Measurements from ENCODE around the gene STAB1.

Gene STAB1

DNA sequence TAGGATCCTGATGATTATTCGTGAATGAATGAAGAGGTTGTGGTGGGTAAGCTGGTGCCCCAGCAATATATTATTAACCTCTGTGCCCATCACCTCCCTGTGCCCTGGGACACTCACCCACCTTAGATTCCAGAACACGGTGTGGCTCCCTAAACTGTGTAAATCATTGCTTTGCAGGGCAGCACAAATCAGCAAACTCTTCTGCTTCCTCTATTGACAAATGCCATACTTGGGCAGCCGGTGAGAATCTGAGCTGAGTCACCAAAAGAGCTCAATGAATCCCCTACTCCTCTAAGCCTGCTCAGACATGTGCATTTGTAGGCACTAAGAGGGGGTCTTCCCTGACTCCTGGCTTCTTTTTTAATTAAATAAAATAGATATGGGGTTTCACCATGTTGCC lies 57.0 kb downstream of the STAB1 start:
- no peak for TF ChIP-seq CTCF (IDR thresholded peaks at IDR 0.05; ENCODE audit: low read depth, low read length, missing control alignments)
- no peak for DNase-seq (ENCODE audit: extremely low read depth, low read depth)
- no peak overlapping the region for H3K4me3 ChIP-seq (replicated peaks; ENCODE audit: low read depth, low read length)

DNA sequence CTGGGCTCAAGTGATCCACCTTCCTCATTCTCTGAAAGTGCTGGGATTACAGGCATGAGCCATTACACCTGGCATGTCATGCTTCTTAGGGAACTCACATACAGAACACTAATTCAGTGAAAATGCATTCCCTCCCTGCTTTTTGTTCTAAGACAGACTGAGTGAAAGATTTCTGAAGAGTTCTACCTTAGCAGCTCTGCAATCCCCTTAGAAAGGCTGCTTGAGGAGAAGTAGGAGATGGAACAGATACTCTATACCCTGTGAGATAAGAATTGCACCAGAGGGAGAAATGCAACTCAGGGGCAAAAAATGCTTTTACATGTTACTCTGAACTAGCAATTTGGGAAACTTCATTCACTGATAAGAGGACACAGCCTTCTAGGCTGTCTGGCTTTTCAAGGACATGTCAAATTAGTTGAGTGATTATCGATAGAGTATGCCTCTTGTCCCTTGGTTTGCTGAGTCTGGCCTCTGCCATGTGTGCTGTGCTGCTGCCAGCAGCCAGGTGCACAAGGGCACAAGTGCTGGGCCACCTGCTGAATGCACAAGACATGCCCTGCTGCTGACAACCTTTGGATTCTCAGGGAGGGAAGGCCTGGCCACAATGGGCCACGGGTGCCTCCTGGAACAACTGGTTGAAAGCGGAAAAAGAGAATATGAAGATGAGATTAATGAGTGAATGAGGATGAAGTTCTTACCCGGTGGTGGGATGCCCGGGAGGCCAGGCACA lies 59.1 kb downstream of the STAB1 start:
- DNase-seq (ENCODE audit: extremely low read depth, low read depth), result no peak
- TF ChIP-seq CTCF (IDR thresholded peaks at IDR 0.05; ENCODE audit: low read depth, low read length, missing control alignments), result no peak
- no peak overlapping the region for H3K4me3 ChIP-seq (replicated peaks; ENCODE audit: low read depth, low read length)

DNA sequence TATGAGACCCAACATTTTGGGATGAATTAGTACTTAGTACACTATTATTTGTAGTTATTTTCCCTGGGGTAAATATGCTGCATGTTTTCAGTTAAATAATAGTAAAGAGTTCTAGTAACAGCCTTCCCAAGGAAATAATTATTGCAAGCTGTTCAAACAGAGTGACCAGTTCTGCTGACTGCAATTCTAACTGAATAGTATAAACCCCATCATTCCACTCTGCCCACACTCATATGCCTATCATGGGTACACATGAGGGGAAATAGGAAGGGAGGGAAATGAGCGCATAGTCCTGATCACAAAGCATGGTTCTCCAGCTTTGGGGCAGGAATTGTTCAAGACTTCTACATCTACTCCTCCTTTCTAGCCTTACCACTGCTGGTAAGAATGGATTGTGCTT lies 59.9 kb downstream of the STAB1 start:
- TF ChIP-seq CTCF (IDR thresholded peaks at IDR 0.05; ENCODE audit: low read depth, low read length, missing control alignments), result no peak
- no peak for DNase-seq (ENCODE audit: extremely low read depth, low read depth)
- H3K4me3 ChIP-seq (replicated peaks; ENCODE audit: low read depth, low read length), result no peak overlapping the region

DNA sequence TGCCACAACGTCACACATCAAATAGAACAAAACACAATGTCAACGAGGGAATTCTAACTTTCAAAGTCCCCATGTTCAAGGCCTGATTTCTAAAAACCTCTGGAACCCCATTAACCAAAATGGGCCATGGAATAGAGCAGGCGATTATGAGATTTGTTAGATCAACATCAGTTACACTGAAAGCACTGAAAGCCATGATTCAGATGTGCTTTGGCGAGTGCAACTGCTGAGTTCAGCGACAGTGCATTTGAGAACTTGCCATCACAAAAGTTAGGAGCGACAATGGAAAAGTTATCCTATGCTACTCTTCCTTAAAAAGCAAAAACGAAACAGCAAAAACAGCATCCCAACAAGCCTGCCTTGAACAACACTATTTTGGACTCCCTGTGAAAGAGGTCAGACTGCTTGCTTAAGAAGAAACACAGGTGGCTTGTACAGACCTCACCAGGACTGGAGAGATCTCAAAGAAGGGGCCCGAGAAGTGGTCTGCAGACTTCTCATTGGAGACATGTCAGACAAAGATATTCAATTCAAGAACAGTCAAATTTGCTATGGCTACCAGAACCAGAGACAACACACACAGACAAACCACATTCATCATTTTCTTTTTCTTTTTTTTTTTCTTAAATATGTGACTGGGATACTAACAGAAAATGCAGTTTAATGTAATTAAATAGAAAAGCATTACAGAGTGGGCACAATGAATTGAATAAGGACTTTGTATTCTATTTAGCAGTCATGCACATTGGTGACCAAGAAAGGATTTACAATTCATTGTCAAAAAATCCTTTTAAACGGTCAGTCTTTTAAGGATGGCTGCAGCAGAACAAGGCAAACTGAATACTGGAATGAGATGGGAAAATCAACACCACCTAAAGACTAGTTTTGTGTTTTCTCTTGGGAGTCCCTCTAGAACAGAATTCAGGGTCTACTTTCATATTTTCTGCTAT lies 62.1 kb downstream of the STAB1 start:
- TF ChIP-seq CTCF (IDR thresholded peaks at IDR 0.05; ENCODE audit: low read depth, low read length, missing control alignments), result no peak
- DNase-seq (ENCODE audit: extremely low read depth, low read depth), result no peak

DNA sequence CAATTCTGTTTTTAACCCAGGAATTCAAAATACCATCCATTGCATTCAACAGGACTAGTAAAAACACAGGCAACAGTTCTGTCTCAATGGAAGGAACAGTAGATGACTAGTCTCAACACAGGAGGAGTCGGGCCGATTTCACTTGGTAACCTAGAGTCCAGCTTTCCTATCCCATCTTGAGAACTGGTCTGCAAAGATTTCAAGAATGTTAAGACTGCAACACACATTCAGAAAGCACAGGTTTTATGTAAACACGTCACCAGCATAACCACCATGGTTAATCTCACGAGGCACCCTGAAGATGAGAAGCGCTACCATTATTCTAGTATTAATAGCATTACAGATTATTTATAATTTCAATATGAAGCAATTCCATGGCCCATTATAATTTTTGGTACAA lies 63.3 kb downstream of the STAB1 start:
- TF ChIP-seq CTCF (IDR thresholded peaks at IDR 0.05; ENCODE audit: low read depth, low read length, missing control alignments), result no peak
- DNase-seq (ENCODE audit: extremely low read depth, low read depth), result no peak
- no peak overlapping the region for H3K4me3 ChIP-seq (replicated peaks; ENCODE audit: low read depth, low read length)

More for the DNA sequence above, 62.1 kb downstream of the STAB1 start:
- no peak overlapping the region for H3K4me3 ChIP-seq (replicated peaks; ENCODE audit: low read depth, low read length)

DNA sequence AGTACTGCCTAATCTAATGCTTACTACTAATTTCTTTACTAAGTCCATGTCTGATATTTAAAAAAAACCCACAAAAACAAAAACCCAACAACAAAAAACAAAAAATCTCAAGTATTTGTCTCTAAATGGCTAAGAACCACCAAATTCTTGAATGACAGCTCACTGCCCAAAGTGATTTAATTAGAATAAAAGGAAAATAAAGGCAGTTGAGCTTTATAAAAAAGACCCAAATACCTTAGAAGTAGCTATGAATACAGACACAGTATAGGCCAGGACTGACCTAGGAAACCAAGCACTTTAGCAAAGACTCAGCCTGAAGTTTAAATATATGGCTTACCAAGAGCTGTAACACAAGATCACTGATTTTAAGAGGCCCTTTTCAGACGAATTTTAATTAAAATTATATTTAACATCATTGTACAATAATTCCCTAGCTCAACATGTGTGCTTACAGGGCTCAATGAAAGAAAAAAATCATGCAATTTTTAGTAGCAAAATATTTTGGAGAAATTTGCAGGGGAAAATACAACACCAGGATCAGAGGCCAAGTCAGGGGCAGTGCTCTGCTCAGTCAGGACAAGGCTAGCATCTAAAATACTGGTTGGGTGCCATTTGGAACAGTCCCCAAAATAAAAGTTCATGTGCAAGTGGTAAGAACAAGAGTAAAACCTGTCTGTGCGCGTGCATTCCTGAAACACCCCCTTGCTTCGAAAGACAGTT lies 66.0 kb downstream of the STAB1 start:
- no peak for DNase-seq (ENCODE audit: extremely low read depth, low read depth)
- no peak overlapping the region for H3K4me3 ChIP-seq (replicated peaks; ENCODE audit: low read depth, low read length)
- no peak for TF ChIP-seq CTCF (IDR thresholded peaks at IDR 0.05; ENCODE audit: low read depth, low read length, missing control alignments)
